Caki2 (cell line): ENCODE data around the gene RCOR1. TPM values are rescaled to one million over a fixed set of nuclear protein-coding genes. Genes with fewer than 3 reads are reported as not detected.

Experiments
- DNase-seq: peaks from one replicate; pipeline ENCODE4 v3.0.0-alpha.2; 2015; ENCODE audit warnings: low read depth
- in situ Hi-C: cut with HindIII; loops from 2 replicates; pipeline ENCODE4 v1.10.0; 2016; ENCODE audit warnings: low sequenced_read_pairs, low pct_unique_long_range_greater_than_20kb, mixed read lengths
- total RNA-seq: library from RNA; depleted of rRNA; stranded (reverse); fragments of >200 nt; shearing (Covaris generic); gene quantifications from 2 replicates; pipeline ENCODE4 v1.2.3, GENCODE V29; 2014; ENCODE audit warnings: low replicate concordance; rRNA removed

The RCOR1 gene
- total RNA-seq, 1 experiment from 2014 or later, result 6.1 TPM

GRCh38 chr14:102774391-102775153 lies 182.1 kb downstream of the RCOR1 start:
- peak; percentile 79 for DNase-seq
- in situ Hi-C loops, result no loop called here

- peak; percentile 48 for DNase-seq
- in situ Hi-C loops, result no loop called here
Measured at GRCh38 chr14:102775855-102776760, 183.7 kb downstream of the RCOR1 start.

- DNase-seq, result peak; percentile 41
Measured at GRCh38 chr14:102776761-102777710, 184.6 kb downstream of the RCOR1 start, which contains the start of gene TRAF3. Gene TRAF3 (plus strand): TSS chr14:102777449. CDS start chr14:102870202, 92,753 bp downstream.

GRCh38 chr14:102777711-102778337 lies 185.4 kb downstream of the RCOR1 start:
- in situ Hi-C loops, result no loop called here
- DNase-seq, result no peak

More at GRCh38 chr14:102776761-102777710, 184.6 kb downstream of the RCOR1 start, which contains the start of gene TRAF3:
- in situ Hi-C loops, result no loop called here

GRCh38 chr14:102778338-102779083 lies 186.1 kb downstream of the RCOR1 start:
- no peak for DNase-seq
- in situ Hi-C loops, result no loop called here

GRCh38 chr14:102779084-102779462 lies 186.6 kb downstream of the RCOR1 start:
- in situ Hi-C loops, result no loop called here
- DNase-seq, result no peak

- DNase-seq, result no peak
- in situ Hi-C loops, result no loop called here
Measured at GRCh38 chr14:102779574-102780315, 187.3 kb downstream of the RCOR1 start.

Other genes starting within 250 kb of the RCOR1 start
- 30.6 and 48.4 TPM in 2 replicates for gene CINP, start 229.8 kb upstream of the RCOR1 start, total RNA-seq
- 2.0 and 10.3 TPM in 2 replicates for gene TECPR2, start 229.7 kb upstream of the RCOR1 start, total RNA-seq
- gene ANKRD9, start 82.9 kb upstream of the RCOR1 start, total RNA-seq, result 14.1 and 27.5 TPM in 2 replicates
- gene TRAF3, start 184.8 kb downstream of the RCOR1 start, total RNA-seq, result 4.4 and 13.2 TPM in 2 replicates